ENCODE measurements around the gene KIAA1217.

The KIAA1217 gene

GRCh38 chr10:24174014-24174413 lies 34.9 kb upstream of the KIAA1217 start:
- DNase-seq (ENCODE audit: low read depth, low spot score), result no peak
- no peak overlapping the region for H3K4me3 ChIP-seq (ENCODE audit: low read depth, low read length)
- in situ Hi-C loops (cut with HindIII; ENCODE audit: low sequenced_read_pairs), result no loop called here
- TF ChIP-seq CTCF (IDR thresholded peaks at IDR 0.05; ENCODE audit: low read depth, low read length), result no peak

DNA sequence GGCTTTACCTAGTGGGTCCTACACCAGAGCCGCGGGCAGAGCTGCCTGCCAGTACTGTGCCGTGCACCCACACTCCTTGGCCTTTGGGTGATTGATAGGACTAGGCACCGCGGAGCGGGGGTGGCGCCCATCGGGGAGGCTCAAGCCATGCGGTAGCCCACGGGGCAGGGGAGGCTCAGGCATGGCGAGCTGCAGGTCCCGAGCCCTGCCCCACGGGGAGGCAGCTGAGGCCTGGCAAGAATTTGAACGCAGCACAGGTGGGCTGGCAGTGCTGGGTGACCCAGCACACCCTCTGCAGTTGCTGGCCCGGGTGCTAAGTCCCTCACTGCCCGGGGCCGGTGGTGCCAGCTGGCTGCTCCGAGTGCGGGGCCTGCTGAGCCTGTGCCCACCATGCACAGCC lies 32.3 kb upstream of the KIAA1217 start:
- H3K4me3 ChIP-seq (ENCODE audit: low read depth, low read length), result no peak overlapping the region
- DNase-seq (ENCODE audit: low read depth, low spot score), result no peak
- no peak for TF ChIP-seq CTCF (IDR thresholded peaks at IDR 0.05; ENCODE audit: low read depth, low read length)
- in situ Hi-C loops (cut with HindIII; ENCODE audit: low sequenced_read_pairs), result no loop called here

DNA sequence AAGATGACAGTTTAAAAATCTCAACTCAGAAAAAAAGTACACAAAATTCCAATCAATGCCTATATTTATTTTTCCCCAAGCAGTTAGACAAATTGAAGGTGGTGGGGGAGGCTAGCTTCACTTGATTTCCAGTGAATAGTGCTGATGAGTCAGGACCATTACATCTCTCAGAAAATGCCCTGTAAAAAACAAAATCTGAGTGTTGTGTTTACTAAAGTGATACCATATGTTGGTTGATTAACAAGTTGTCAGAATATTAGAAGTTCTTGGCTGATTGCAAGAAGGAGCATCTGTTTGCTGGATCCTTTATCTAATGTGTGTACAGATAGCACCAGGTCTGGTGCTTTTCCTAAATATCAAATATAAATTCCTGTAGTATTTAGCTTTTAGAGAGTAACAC lies 31.3 kb upstream of the KIAA1217 start:
- TF ChIP-seq CTCF (IDR thresholded peaks at IDR 0.05; ENCODE audit: low read depth, low read length), result no peak
- H3K4me3 ChIP-seq (ENCODE audit: low read depth, low read length), result no peak overlapping the region
- in situ Hi-C loops (cut with HindIII; ENCODE audit: low sequenced_read_pairs), result no loop called here
- no peak for DNase-seq (ENCODE audit: low read depth, low spot score)

GRCh38 chr10:24180891-24181290 lies 28.0 kb upstream of the KIAA1217 start:
- H3K4me3 ChIP-seq (ENCODE audit: low read depth, low read length), result no peak overlapping the region
- DNase-seq (ENCODE audit: low read depth, low spot score), result no peak
- TF ChIP-seq CTCF (IDR thresholded peaks at IDR 0.05; ENCODE audit: low read depth, low read length), result no peak
- in situ Hi-C loops (cut with HindIII; ENCODE audit: low sequenced_read_pairs), result no loop called here

DNA sequence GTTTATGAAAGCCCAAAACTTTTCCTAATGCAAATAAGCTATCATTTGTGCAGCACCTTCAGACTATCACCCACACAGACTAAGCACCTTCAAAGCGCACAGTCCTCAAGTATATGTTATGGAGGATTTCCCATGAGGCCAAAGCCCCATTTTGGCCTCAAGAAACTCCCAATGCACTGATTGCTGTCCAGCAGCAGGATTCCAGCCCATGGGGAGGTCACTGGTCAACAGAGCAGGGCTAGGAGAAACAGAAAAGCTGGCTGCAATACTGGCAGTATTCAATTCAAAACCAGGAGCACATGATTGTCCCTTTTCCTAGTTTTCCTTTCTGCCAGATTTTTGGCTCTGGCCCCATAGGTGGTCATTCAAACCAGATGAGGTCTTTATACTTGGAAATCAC lies 24.5 kb upstream of the KIAA1217 start:
- DNase-seq (ENCODE audit: low read depth, low spot score), result no peak
- no peak for TF ChIP-seq CTCF (IDR thresholded peaks at IDR 0.05; ENCODE audit: low read depth, low read length)
- in situ Hi-C loops (cut with HindIII; ENCODE audit: low sequenced_read_pairs), result no loop called here
- H3K4me3 ChIP-seq (ENCODE audit: low read depth, low read length), result no peak overlapping the region

GRCh38 chr10:24193330-24193729 lies 15.6 kb upstream of the KIAA1217 start:
- in situ Hi-C loops (cut with HindIII; ENCODE audit: low sequenced_read_pairs), result no loop called here
- no peak for DNase-seq (ENCODE audit: low read depth, low spot score)
- no peak overlapping the region for H3K4me3 ChIP-seq (ENCODE audit: low read depth, low read length)
- TF ChIP-seq CTCF (IDR thresholded peaks at IDR 0.05; ENCODE audit: low read depth, low read length), result no peak

DNA sequence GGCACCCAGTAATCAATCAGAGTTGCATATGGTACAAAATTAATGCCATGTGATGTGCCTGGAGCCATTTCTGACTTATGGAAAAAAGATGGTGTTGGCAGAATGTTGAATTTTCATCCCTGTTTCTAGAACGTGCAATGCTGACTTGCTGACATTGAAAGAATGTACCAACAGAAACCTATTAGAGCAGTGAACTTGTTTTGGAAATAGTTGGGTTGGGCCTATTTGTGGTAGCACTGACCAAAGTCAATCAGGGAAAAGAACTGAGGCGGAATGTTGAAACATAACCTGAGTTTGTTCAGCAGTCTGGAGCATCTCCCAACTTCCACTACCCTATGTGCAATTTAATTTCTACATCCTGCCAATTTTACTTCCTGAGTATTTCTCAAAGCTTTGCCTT lies 11.7 kb upstream of the KIAA1217 start:
- H3K4me3 ChIP-seq (ENCODE audit: low read depth, low read length), result no peak overlapping the region
- no peak for TF ChIP-seq CTCF (IDR thresholded peaks at IDR 0.05; ENCODE audit: low read depth, low read length)
- no peak for DNase-seq (ENCODE audit: low read depth, low spot score)
- in situ Hi-C loops (cut with HindIII; ENCODE audit: low sequenced_read_pairs), result no loop called here

All from astrocyte of the spinal cord (primary cell).